HEK293T (cell line): Measurements from ENCODE around the gene STAT4.

Source experiments
- CTCF ChIA-PET: fragments of 350-600 bp; formaldehyde crosslinking; extraction: SDS; loops from one replicate; lab custom pipeline; 2021; ENCODE audit warnings: antibody characterized with exemption, inconsistent platforms; lab: Yijun Ruan, JAX
- POLR2A ChIA-PET: fragments of 350-600 bp; formaldehyde crosslinking; extraction: SDS; loops from one replicate; lab custom pipeline; 2020; ENCODE audit warnings: antibody characterized with exemption, inconsistent platforms; lab: Yijun Ruan, JAX
- DNase-seq: peaks from one replicate; pipeline ENCODE4 v3.0.0; 2012; ENCODE audit warnings: mixed read lengths; ENCODE audit errors: extremely low spot score
- ARNT ChIP-seq: fragments of 450-650 bp; IDR thresholded peaks from 2 replicates; pipeline ENCODE4 v1.6.1; 2017; ENCODE audit warnings: mild to moderate bottlenecking
- BHLHE40 ChIP-seq: fragments of 450-650 bp; IDR thresholded peaks from 2 replicates; pipeline ENCODE4 v1.6.1; 2016; ENCODE audit warnings: mild to moderate bottlenecking, moderate library complexity, borderline replicate concordance
- CTBP1 ChIP-seq: fragments of 450-650 bp; IDR thresholded peaks from 2 replicates; pipeline ENCODE4 v1.6.1; 2016; ENCODE audit warnings: borderline replicate concordance
- ELF4 ChIP-seq: fragments of 450-650 bp; IDR thresholded peaks from 2 replicates; pipeline ENCODE4 v1.6.1; 2017; ENCODE audit warnings: antibody characterized with exemption
- FOXA1 ChIP-seq: fragments of 450-650 bp; IDR thresholded peaks from 2 replicates; pipeline ENCODE4 v1.6.1; 2016; ENCODE audit warnings: mild to moderate bottlenecking
- FOXK2 ChIP-seq: fragments of 450-650 bp; IDR thresholded peaks from 2 replicates; pipeline ENCODE4 v1.6.1; 2016; ENCODE audit warnings: mild to moderate bottlenecking
- FOXM1 ChIP-seq: fragments of 450-650 bp; IDR thresholded peaks from 2 replicates; pipeline ENCODE4 v1.6.1; 2017; ENCODE audit warnings: mild to moderate bottlenecking, borderline replicate concordance
- HDGF ChIP-seq: fragments of 450-650 bp; IDR thresholded peaks from 2 replicates; pipeline ENCODE4 v1.6.1; 2017; ENCODE audit warnings: antibody characterized with exemption, borderline replicate concordance
- L3MBTL2 ChIP-seq: fragments of 450-650 bp; conservative IDR thresholded peaks from 2 replicates; pipeline ENCODE4 v1.6.1; 2016; ENCODE audit warnings: mild to moderate bottlenecking
- LEF1 ChIP-seq: fragments of 450-650 bp; IDR thresholded peaks from 2 replicates; pipeline ENCODE4 v1.6.1; 2017; ENCODE audit warnings: mild to moderate bottlenecking, borderline replicate concordance
- NFRKB ChIP-seq: fragments of 450-650 bp; IDR thresholded peaks from 2 replicates; pipeline ENCODE4 v1.6.1; 2016; ENCODE audit warnings: mild to moderate bottlenecking, moderate library complexity
- SP1 ChIP-seq: fragments of 450-650 bp; IDR thresholded peaks from 2 replicates; pipeline ENCODE4 v1.6.1; 2017
- SUZ12 ChIP-seq: fragments of 450-650 bp; IDR thresholded peaks from 2 replicates; pipeline ENCODE4 v1.6.1; 2016; ENCODE audit warnings: mild to moderate bottlenecking
- TARDBP ChIP-seq: fragments of 450-650 bp; IDR thresholded peaks from 2 replicates; pipeline ENCODE4 v1.6.1; 2016
- ZNF384 ChIP-seq: fragments of 450-650 bp; IDR thresholded peaks from 2 replicates; pipeline ENCODE4 v1.6.1; 2016
- TF ChIP-seq, protein P1 (sequence below): fragments of 450-650 bp; IDR thresholded peaks from 2 replicates; pipeline ENCODE4 v1.6.1; 2016

The STAT4 gene

GRCh38 chr2:191051177-191051576, 99.6 kb downstream of the STAT4 start:
- TF ChIP-seq SUZ12 = no peak
- TF ChIP-seq L3MBTL2 = no peak
- no peak for TF ChIP-seq BHLHE40
- TF ChIP-seq HDGF = no peak
- no peak for TF ChIP-seq ELF4
- no peak for TF ChIP-seq TARDBP
- TF ChIP-seq LEF1 = no peak
- TF ChIP-seq NFRKB = no peak
- TF ChIP-seq, protein P1, sequence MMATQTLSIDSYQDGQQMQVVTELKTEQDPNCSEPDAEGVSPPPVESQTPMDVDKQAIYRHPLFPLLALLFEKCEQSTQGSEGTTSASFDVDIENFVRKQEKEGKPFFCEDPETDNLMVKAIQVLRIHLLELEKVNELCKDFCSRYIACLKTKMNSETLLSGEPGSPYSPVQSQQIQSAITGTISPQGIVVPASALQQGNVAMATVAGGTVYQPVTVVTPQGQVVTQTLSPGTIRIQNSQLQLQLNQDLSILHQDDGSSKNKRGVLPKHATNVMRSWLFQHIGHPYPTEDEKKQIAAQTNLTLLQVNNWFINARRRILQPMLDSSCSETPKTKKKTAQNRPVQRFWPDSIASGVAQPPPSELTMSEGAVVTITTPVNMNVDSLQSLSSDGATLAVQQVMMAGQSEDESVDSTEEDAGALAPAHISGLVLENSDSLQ = no peak
- TF ChIP-seq FOXA1 = no peak
- TF ChIP-seq FOXM1 = no peak
- no peak for TF ChIP-seq CTBP1
- TF ChIP-seq ARNT = no peak
- TF ChIP-seq SP1 = no peak
- POLR2A ChIA-PET = interaction anchor here (0.7 kb wide), 2 partner anchors 11 to 446 kb away, joined by 3 read pairs; no protein-coding TSS in a partner anchor
- CTCF ChIA-PET = interaction anchor here (1.0 to 5.9 kb wide), 8 partner anchors 13 to 470 kb away, joined by 5 to 80 read pairs (median 8); no protein-coding TSS in a partner anchor
- no peak for DNase-seq

DNA sequence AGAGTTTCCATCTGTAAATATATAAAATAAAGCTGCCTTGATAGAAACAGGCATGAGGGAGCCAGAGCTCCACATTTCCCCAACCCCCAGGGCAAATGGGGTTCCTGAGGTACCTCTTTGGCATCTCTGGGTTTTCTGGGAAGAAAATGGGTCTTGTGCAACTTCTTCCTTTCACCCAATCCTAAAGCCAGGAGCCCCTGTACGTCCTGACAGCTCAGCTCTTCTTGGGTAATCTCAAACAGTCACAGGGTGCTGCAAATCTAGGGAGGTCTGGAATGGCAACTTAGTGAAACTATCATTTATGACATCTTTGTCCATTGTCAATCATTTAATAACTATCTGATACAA, 100.2 kb downstream of the STAT4 start:
- CTCF ChIA-PET = interaction anchor here (0.8 to 5.9 kb wide), 5 partner anchors 8 to 450 kb away, joined by 3 to 80 read pairs (median 10); no protein-coding TSS in a partner anchor
- TF ChIP-seq, protein P1 = no peak
- TF ChIP-seq ZNF384 = no peak
- no peak for TF ChIP-seq SP1
- no peak for TF ChIP-seq BHLHE40
- TF ChIP-seq FOXK2 = no peak
- no peak for TF ChIP-seq NFRKB
- TF ChIP-seq SUZ12 = no peak
- TF ChIP-seq ARNT = no peak
- no peak for TF ChIP-seq HDGF

DNA sequence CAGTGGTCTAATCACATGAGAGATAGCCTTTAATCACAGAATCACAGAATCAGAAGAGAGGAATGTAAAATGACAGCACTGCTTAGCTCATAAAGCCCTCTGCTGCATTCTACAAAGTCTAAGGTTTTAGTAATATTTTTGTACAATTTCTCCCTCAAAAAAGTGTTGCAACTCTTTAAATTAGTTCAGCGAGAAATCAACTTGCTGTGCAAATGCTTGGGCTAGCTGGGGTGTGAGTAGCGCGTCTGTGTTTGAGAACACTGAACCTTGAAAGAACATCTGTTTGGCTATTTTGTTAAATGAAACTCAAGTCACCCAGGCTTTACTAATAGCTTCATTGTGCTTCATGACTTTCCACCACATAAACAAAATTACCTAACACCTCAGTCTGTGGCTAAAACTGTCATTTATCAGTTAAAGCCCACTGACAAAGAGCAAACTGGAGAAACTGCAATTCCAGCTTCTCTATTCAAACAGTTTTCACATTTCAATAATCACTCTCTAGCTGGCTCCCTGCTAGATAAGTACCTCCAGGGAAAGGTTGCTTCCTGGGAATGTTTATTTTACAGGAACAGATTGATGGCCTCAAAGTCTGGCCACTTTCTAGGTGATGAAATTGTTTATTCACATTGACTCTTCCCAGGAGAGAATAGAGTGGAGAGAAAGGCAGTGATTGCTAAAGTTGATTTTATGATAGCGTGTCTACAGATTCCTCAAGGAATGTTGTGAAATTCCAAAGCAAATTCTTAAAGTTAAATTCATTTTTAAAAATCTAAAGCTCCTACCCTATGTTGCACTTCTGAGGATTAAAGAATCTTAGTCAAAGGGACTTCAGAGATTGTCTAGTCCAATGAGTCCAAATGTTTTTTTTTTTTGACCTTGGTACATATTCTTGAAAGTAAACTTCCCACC, 100.8 kb downstream of the STAT4 start:
- no peak for DNase-seq
- POLR2A ChIA-PET = interaction anchor here (0.9 kb wide), 1 partner anchor 14 kb away, joined by 3 read pairs; no protein-coding TSS in a partner anchor
- CTCF ChIA-PET = interaction anchor here (0.8 to 5.9 kb wide), 6 partner anchors 8 to 451 kb away, joined by 3 to 80 read pairs (median 8); no protein-coding TSS in a partner anchor
- TF ChIP-seq FOXA1 (no peak), ZNF384 (no peak), CTBP1 (no peak), NFRKB (no peak), TARDBP (no peak), BHLHE40 (no peak), FOXM1 (no peak), ELF4 (no peak), SUZ12 (no peak), SP1 (no peak), FOXK2 (no peak), ARNT (no peak), LEF1 (no peak), HDGF (no peak), L3MBTL2 (no peak)
- TF ChIP-seq, protein P1 = no peak

More for the DNA sequence above, 100.2 kb downstream of the STAT4 start:
- POLR2A ChIA-PET = interaction anchor here (0.7 kb wide), 1 partner anchor 446 kb away, joined by 3 read pairs; no protein-coding TSS in a partner anchor
- DNase-seq = no peak

DNA sequence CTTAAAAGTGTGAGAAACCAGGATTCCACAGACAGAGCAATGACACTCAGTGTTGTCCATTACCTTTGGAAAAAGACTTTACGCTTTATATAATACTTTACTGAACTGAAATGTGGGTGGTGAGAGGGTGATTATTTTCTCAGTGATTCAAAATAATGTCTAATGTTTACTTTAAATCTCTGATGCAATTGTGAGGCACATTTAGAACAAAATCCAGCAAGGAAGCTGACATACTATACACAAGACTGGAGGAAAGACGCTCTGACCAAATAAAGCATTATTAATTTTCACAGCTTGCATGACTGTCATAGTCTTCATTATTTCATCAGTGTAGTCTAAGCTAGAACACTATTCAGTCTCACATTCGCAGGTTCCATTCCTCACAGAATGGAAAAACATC, 102.7 kb downstream of the STAT4 start:
- TF ChIP-seq ZNF384 (no peak), FOXM1 (no peak), TARDBP (no peak), SP1 (no peak), NFRKB (no peak), FOXA1 (no peak), CTBP1 (no peak), ELF4 (no peak), BHLHE40 (no peak), SUZ12 (no peak), HDGF (no peak), FOXK2 (no peak), ARNT (no peak), L3MBTL2 (no peak), LEF1 (no peak)
- TF ChIP-seq, protein P1 = no peak
- CTCF ChIA-PET = no interaction called here
- POLR2A ChIA-PET = no interaction called here
- no peak for DNase-seq

DNA sequence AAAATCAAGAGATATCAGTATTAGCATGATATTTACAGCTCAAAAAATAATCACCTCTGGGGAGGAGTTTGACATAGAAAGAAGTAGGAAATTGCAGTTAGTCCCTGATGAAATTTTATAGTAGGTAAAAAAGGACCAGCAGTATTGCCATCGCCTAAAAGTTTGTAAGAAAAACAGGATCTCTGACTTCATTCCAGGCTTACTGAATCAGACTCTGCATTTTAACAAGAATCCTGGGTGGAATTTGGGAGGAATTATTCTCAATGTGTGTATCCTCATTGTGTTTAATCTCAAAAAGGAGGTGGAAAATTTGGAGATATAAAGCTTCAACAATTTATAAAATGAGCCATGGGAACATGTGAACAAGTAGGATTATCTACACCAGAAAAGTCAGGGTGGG, 105.7 kb downstream of the STAT4 start:
- POLR2A ChIA-PET = no interaction called here
- DNase-seq = no peak
- CTCF ChIA-PET = no interaction called here
- TF ChIP-seq ELF4 (no peak), CTBP1 (no peak), FOXK2 (no peak), BHLHE40 (no peak), FOXA1 (no peak), ARNT (no peak), FOXM1 (no peak), ZNF384 (no peak), HDGF (no peak), SUZ12 (no peak), NFRKB (no peak)
- TF ChIP-seq, protein P1 = no peak
